Measurements from ENCODE around the gene CACNB1.
A peak's percentile ranks its signal among the peaks of the same experiment; 100 is the strongest.

Gene CACNB1

DNA sequence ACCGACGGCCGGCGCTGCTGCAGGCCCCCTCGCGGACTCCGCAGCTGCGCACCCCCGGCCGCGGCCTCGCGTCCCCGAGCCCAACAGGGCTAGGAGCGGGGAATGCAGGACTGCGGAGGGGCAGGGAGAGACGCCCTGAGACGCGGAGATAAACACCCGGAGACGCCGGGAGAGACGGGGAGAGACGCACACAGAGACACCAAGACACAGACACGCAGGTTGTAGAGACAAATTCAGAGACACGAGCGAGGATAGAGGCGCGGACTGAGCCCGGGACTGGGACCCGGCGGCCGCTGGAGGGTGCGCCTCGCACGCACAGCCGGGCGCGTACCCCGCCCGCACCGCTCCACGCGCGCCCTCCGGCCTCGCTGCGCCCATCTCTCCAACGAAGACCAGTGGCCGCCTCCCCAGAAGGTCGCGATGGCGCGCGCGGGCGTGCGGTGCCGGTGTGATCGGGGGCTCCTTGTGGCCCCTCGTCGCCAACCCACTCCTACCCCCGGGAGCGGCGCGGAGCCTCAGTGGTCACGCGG lies 27.4 kb upstream of the CACNB1 start (continued):
- TF ChIP-seq, protein P1, sequence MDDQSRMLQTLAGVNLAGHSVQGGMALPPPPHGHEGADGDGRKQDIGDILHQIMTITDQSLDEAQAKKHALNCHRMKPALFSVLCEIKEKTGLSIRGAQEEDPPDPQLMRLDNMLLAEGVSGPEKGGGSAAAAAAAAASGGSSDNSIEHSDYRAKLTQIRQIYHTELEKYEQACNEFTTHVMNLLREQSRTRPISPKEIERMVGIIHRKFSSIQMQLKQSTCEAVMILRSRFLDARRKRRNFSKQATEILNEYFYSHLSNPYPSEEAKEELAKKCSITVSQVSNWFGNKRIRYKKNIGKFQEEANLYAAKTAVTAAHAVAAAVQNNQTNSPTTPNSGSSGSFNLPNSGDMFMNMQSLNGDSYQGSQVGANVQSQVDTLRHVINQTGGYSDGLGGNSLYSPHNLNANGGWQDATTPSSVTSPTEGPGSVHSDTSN (CRISPR knock-in tag; IDR thresholded peaks at IDR 0.05), result no peak
- TF ChIP-seq ZFP69B (tag by site-specific recombination; IDR thresholded peaks at IDR 0.05) (no peak), SP7 (tag by site-specific recombination; IDR thresholded peaks at IDR 0.05) (no peak)
- TF ChIP-seq, protein P2, sequence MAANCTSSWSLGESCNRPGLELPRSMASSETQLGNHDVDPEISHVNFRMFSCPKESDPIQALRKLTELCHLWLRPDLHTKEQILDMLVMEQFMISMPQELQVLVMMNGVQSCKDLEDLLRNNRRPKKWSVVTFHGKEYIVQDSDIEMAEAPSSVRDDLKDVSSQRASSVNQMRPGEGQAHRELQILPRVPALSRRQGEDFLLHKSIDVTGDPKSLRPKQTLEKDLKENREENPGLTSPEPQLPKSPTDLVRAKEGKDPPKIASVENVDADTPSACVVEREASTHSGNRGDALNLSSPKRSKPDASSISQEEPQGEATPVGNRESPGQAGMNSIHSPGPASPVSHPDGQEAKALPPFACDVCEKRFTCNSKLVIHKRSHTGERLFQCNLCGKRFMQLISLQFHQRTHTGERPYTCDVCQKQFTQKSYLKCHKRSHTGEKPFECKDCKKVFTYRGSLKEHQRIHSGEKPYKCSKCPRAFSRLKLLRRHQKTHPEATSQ (tag by site-specific recombination; IDR thresholded peaks at IDR 0.05), result no peak
- TF ChIP-seq, protein P3, sequence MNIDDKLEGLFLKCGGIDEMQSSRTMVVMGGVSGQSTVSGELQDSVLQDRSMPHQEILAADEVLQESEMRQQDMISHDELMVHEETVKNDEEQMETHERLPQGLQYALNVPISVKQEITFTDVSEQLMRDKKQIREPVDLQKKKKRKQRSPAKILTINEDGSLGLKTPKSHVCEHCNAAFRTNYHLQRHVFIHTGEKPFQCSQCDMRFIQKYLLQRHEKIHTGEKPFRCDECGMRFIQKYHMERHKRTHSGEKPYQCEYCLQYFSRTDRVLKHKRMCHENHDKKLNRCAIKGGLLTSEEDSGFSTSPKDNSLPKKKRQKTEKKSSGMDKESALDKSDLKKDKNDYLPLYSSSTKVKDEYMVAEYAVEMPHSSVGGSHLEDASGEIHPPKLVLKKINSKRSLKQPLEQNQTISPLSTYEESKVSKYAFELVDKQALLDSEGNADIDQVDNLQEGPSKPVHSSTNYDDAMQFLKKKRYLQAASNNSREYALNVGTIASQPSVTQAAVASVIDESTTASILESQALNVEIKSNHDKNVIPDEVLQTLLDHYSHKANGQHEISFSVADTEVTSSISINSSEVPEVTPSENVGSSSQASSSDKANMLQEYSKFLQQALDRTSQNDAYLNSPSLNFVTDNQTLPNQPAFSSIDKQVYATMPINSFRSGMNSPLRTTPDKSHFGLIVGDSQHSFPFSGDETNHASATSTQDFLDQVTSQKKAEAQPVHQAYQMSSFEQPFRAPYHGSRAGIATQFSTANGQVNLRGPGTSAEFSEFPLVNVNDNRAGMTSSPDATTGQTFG (tag by site-specific recombination; IDR thresholded peaks at IDR 0.05; ENCODE audit: borderline replicate concordance), result no peak

DNA sequence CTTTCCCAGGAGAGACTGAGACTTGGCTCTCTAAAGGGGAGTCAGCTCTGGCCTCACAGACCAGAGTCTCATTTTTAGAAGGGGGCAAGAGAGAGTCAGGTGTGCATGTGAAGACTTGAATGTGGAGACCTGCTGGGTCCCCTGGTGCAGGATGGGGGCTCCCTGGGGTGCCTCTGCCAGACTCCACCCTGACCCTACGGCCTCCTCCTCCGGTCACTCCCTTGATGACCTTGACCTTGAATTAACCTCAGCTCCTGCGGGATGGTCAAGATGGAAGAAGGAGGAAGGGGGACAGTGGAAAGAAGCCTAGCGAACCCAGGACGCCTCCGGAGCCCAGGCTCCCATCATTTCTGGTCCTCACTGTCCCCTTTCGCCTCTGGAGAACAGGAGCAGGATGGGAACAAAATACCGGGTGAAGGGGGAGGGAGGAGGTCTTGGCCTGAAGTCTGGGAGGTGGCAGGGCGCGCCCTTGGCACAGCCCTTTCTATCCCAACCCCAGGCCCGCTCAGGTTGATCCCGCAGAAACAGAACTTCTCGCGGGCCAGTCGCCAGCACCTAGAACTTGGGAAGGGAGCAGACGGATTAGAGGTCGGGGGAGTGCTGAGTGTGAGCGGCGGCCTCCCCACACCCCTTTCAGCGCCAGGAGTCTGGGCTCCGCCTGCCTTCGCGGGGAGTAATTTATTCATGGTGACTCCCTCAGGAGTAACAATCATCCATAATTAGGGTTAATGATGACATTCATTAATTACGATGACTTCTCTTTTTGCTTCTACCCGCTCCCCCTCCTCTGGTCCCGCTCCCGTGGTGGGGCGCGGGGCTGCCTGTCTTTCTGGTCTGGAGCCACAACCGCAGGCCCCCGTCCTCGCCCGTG lies 26.7 kb upstream of the CACNB1 start:
- H3K36me3 ChIP-seq (ENCODE audit: control insufficient read depth in 2 of 2, insufficient read depth in 1 of 2, low read length in 2 of 2), result no peaks in the 10 kb centered on the region
- no peak overlapping the region for H3K4me3 ChIP-seq (ENCODE audit: low read depth, low read length)
- ChIA-PET POLR2A (no interaction called here), CTCF (interaction anchor here (1.0 to 3.2 kb wide), 7 partner anchors 8 to 21 kb away, joined by 3 to 32 read pairs (median 8); no protein-coding TSS in a partner anchor)
- peaks cover 3% of the 10 kb centered on the region; the same call in 1 of the 2 replicates for H3K4me1 ChIP-seq (ENCODE audit: control insufficient read depth, insufficient read depth, low read length)
- H3K27ac ChIP-seq (ENCODE audit: extremely low read depth, low read depth, low read length), result no peak overlapping the region
- TF ChIP-seq ZNF223 (tag by site-specific recombination; IDR thresholded peaks at IDR 0.05) (no peak), ZNF341 (tag by site-specific recombination; IDR thresholded peaks at IDR 0.05; ENCODE audit: low read depth) (0 out of 2 replicates have a peak, but pooled peaks have one; percentile 19), ZNF560 (tag by site-specific recombination; IDR thresholded peaks at IDR 0.05; ENCODE audit: borderline replicate concordance) (no peak), IKZF3 (tag by site-specific recombination; IDR thresholded peaks at IDR 0.05) (peak; percentile 54; the same call in 1 of the 2 replicates), WT1 (tag by site-specific recombination; IDR thresholded peaks at IDR 0.05) (peak; percentile 56; the same call in 1 of the 2 replicates), KLF1 (tag by site-specific recombination; IDR thresholded peaks at IDR 0.05) (peak; percentile 76), ZXDB (tag by site-specific recombination; IDR thresholded peaks at IDR 0.05) (no peak), SP2 (tag by site-specific recombination; IDR thresholded peaks at IDR 0.05) (0 out of 2 replicates have a peak, but pooled peaks have one; percentile 5)
- no peaks in the 10 kb centered on the region for H3K9me3 ChIP-seq (ENCODE audit: control insufficient read depth, insufficient read depth, low read depth, low read length)

DNA sequence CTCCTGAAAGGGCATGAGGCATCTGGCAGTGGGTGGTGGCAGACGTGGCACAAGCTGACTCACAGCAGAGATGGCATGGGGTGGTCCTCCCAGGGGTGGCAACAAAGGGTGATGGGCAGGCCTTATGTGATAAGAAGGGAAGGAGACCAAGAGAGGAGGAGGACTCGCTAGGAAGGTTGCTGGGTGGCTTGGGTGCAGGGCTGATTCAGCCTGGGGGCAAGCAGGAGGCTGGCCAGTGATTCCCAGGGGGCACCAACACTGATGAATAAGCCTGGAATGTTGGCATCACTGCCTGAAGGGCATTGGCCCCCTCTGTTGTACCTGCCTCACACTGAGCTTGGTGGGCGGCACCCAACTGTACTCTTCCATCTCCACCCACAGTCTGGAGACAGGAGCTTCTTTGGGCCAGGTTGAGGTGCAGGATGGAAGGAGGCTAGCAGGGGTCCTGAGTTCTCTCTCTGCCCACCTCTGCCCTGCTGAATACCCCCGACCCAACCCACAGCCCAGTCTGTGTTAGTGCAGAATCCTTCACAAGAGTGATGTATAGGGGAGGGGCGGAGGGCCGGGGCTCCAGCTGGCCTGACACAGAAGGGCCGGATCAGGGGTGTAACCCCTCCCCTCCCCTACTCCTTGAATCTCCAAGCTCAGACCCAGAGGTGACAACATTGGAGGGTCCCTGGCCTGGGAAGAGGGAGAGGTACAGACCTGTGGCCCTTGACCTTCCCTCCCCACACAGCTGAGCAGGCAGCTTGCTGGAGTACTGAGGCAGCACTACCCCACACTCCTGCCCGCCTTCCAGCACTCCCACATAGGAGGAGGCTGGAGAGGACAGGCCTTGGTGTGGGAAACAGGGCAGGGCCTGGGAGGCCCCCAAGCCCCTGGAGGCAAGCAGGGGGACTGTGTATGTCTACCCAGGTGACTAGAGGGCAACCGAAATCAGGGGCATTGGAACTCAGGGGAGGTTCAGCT lies 25.7 kb upstream of the CACNB1 start:
- H3K27ac ChIP-seq (ENCODE audit: extremely low read depth, low read depth, low read length), result no peak overlapping the region
- TF ChIP-seq, protein P4, sequence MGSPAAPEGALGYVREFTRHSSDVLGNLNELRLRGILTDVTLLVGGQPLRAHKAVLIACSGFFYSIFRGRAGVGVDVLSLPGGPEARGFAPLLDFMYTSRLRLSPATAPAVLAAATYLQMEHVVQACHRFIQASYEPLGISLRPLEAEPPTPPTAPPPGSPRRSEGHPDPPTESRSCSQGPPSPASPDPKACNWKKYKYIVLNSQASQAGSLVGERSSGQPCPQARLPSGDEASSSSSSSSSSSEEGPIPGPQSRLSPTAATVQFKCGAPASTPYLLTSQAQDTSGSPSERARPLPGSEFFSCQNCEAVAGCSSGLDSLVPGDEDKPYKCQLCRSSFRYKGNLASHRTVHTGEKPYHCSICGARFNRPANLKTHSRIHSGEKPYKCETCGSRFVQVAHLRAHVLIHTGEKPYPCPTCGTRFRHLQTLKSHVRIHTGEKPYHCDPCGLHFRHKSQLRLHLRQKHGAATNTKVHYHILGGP (tag by site-specific recombination; IDR thresholded peaks at IDR 0.05), result no peak
- peak; percentile 78 for TF ChIP-seq ZFHX2 (tag by site-specific recombination; conservative IDR thresholded peaks at IDR 0.05)
- peak; percentile 38; the same call in 1 of the 2 replicates for TF ChIP-seq SP3 (tag by site-specific recombination; IDR thresholded peaks at IDR 0.05)
- peak; percentile 75 for TF ChIP-seq EGR2 (tag by site-specific recombination; IDR thresholded peaks at IDR 0.05; ENCODE audit: low read depth)
- peak; percentile 32 for TF ChIP-seq SP2 (tag by site-specific recombination; IDR thresholded peaks at IDR 0.05)
- peak; percentile 78 for TF ChIP-seq GLIS1 (tag by site-specific recombination; IDR thresholded peaks at IDR 0.05)
- TF ChIP-seq ZBTB8A (tag by site-specific recombination; IDR thresholded peaks at IDR 0.05), result no peak
- TF ChIP-seq ZNF76 (tag by site-specific recombination; IDR thresholded peaks at IDR 0.05; ENCODE audit: borderline replicate concordance, low read depth), result no peak
- peak; percentile 29; the same call in 1 of the 2 replicates for TF ChIP-seq GLIS2 (tag by site-specific recombination; IDR thresholded peaks at IDR 0.05)
- POLR2A ChIA-PET, result interaction anchor here (0.5 to 1.1 kb wide), 4 partner anchors 9 to 709 kb away, joined by 4 to 10 read pairs (median 5); no protein-coding TSS in a partner anchor
- H3K9me3 ChIP-seq (ENCODE audit: control insufficient read depth, insufficient read depth, low read depth, low read length), result no peaks in the 10 kb centered on the region
- H3K36me3 ChIP-seq (ENCODE audit: control insufficient read depth in 2 of 2, insufficient read depth in 1 of 2, low read length in 2 of 2), result no peaks in the 10 kb centered on the region
- CTCF ChIA-PET, result interaction anchor here (0.5 to 3.2 kb wide), 10 partner anchors 9 to 353 kb away, joined by 3 to 32 read pairs (median 4); partner anchors contain the start of gene LASP1
- H3K4me1 ChIP-seq (ENCODE audit: control insufficient read depth, insufficient read depth, low read length), result peaks cover 3% of the 10 kb centered on the region; the same call in 1 of the 2 replicates
- no peak overlapping the region for H3K4me3 ChIP-seq (ENCODE audit: low read depth, low read length)

Measured in HEK293 (cell line).